ENCODE results near the gene TACSTD2.

- TF ChIP-seq POLR2AphosphoS5 (IDR thresholded peaks at IDR 0.05; ENCODE audit: low read depth, low read length) (no peak), CTCF (IDR thresholded peaks at IDR 0.05 in 2 of 3, conservative IDR thresholded peaks at IDR 0.05 in 1 of 3; ENCODE audit: borderline replicate concordance in 1 of 3, insufficient read depth in 1 of 3, low read depth in 2 of 3, low read length in 2 of 3) (no peak), POLR2A (IDR thresholded peaks at IDR 0.05; ENCODE audit: borderline replicate concordance, extremely low read depth, insufficient read depth, insufficient read length) (no peak), EZH2 (IDR thresholded peaks at IDR 0.05) (no peak), CEBPB (IDR thresholded peaks at IDR 0.05; ENCODE audit: low read depth) (no peak), REST (IDR thresholded peaks at IDR 0.05; ENCODE audit: low read depth) (no peak), JUND (IDR thresholded peaks at IDR 0.05) (no peak), RAD21 (IDR thresholded peaks at IDR 0.05; ENCODE audit: low read depth) (no peak), ZFX (IDR thresholded peaks at IDR 0.05) (no peak), ZBTB33 (IDR thresholded peaks at IDR 0.05; ENCODE audit: extremely low read depth, insufficient replicate concordance, low read length) (no peak), ATF3 (IDR thresholded peaks at IDR 0.05) (no peak), MAX (IDR thresholded peaks at IDR 0.05) (no peak)
These were observed 14.8 kb upstream of the TACSTD2 start for GRCh38 chr1:58591806-58592205.
